ENCODE results near the gene RASGRP2.

RASGRP2 gene

DNA sequence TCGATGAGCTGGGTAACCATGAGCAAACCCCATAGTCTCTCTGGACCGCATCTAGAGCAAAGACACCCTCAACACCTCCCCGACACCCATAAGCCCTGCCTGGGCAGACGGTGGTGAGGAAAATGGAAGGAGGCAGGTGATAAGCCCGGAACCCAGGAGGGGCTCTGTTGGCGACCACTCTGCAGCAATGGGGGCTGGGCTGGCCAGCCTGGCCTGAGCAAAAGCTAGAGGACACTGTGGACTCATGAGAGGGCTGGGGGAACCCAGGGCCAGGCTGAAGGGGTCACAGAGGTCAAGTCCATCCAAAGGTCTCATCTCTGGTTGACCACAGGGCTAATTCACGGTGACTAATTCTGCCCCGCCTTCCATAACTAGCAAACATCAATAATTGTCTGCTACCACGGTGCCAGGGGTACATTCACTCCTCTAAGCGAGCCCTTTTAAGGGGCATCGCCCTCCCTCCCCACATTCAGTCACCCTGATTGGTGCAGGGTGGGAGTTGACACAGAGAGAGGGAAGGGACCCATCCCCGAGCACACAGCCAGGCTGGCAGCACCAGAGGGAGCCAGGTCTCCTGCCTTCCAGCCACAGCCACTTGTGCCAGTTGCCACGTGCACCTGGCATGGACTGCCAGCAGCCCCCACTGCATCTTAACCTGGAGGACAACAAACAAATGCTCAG lies 11.9 kb upstream of the RASGRP2 start:
- no peak for DNase-seq (ENCODE audit: low spot score)

DNA sequence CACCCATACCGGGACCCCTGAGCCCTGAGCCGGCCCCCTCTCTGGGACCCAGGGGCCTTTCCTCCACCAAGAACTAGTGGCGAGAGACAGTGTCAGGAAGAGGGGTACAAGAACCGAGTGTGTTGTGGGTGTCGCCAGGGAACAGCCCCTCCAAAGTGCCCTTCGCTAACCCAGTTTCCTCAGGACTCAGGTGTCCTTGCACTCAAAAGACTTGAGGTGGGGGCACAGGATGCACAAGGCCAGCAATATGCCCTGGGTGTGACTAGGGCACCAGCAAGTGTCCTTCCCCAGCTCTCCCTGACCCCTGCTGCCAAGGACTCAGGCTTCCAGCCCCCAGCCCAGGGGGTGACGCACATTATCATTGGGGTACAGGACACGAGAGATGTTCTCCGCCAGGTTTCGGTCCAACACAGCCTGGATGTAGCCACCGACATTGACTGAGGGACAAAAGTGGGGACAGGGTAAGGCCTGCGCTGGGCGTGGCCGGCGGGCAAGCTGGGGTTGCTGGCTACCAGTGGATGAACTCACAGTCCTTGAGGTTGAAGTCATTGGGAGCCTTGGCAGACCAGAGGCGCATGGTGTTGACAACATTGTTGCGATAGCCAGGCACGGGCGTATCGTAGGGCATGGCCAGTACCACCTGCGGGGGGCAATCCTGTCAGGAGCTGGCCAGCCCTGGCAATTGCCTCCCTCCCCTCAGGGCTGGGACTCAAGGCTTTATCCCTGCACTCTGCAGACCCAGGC lies 11.1 kb upstream of the RASGRP2 start:
- no peak for DNase-seq (ENCODE audit: low spot score)

DNA sequence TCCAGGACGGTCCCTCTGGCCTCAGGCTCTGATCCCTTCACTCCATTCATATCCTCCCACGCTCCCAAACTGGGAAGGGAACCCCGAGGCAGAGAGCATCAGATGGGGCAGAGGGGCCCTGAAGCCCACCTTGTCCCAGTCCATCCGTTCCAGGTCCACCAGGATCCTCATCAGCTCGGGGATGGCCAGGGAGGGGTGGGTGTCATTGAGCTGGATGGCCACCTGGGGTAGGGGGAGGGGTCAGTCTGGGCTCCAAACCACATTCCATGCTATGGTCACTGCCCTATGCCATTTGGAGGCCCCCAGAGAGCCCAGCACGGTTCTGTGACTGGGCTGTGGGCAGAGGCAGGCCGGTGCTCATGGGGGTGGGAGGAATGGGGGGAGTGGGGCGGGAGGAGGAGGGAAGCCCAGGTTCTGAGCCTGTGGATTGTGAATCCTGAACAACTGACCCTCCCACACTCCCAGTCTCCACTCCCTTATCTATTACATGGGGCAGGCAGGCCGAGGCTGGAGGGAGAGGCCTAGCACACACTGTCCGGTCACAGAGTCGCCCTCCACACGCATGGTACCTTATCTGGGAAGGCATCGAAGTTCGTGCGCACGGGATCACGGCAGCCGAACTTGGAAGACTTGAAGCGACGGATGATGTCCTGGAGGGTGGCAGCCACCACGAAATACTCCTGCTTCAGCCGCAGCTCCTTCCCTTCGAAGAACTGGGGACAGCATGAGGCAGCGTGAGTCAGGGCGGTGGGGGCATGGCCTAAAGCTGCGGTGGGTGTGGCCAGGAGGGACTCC lies 10.4 kb upstream of the RASGRP2 start:
- no peak for DNase-seq (ENCODE audit: low spot score)

DNA sequence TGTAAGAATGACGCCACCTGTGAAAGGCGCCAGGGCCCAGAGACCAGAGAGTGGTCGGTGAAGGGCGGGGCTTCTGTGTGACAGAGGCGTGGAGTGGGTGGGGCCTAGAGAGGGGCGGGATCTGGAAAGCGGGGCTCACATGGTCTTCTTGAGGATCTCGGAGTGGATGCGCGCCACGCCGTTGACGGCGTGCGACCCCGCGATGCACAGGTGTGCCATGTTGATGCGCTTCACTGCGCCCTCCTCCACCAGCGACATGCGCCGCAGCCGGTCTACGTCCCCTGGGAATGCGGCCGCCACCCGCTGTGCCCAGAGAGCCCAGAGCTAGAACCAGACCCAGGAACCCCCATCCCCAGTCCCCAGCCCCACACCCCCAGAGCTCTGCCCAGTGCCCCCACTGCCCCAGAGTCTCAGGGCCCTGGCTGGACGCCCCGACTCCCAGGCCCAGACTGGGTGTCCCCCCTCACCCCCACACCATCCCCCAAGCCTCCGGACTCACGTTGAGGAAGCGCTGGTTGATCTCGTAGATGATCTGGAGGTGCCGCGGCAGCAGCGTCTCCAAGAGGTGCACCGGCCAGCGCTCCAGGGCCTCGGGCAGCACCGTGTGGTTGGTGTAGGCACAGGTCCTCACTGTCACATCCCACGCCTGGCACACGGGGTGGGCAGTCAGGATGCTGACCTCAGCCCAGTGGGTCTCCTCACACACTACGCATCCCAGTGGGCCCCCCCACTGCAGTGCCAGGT lies 9.6 kb upstream of the RASGRP2 start:
- no peak for DNase-seq (ENCODE audit: low spot score)

DNA sequence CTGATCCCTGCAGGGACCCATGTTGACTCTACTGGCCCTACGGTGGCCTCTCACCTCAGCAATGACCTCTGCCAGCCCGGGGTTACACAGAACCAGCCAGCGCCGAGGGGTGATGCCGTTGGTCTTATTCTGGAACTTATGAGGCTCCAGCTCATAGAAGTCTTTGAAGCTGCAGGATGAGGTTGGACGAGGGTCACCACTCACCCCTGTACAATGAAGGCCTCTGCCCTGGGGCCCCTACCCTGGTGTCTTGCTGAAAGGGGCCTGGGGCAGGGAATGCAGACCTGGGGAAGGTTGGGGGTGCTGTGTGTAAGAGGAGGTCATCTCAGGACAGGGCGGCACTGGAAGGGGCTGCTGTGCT lies 9.1 kb upstream of the RASGRP2 start:
- no peak for DNase-seq (ENCODE audit: low spot score)

DNA sequence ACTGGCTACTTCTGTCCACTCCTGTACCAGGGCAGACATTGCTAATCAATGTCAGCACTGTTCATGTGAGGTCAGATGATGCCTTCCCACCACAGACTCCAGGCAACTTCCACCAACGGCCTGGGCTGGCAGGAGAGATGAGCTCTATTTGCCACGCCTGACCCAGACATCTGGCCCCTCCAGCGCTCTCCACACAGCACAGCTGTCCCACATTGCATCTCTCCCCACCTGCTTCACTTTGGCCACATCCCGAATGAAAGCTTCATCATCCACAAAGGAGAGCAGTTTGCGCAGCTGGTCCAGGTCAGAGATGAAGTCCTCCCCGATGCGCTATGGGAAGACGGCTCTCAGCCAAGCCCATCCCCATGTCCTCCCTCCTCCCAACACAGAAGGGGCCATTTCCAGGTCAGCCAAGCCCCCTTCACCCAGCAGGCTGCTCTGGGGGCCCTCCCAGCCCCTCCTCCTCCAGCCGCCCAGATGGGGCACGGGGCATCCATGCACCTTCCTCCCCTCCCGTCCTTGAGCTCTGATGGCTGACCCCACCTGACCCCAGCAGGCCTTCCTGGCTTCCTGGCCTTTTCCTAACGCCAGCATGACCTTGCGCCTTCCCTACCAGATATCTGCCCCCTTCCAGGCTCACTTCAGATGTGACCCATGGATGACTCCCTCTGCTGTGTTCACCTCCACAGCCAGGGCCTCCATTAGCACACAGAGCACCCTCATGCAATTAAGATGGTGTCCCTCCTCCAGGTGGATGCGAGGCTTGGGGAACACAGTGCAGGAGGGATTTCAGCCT lies 8.4 kb upstream of the RASGRP2 start:
- DNase-seq (ENCODE audit: low spot score): no peak

DNA sequence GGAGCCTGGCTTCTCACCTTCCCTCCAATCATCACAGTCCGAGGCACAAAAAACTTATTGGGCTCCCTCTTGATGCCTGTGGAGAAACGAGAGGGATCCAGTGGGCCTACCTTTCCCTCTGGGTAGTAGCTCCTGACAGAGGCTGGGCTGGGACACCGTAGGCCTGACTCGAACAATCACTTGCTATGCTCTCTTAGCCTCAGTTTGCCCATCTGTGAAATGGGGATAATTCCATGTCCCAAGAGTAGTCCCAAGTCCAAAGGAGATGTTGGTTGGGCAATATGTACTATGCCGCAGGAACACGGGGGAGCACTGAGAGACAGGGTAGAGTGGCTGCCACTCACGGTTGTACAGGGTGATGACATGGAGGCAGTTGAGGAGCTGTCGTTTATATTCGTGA lies 7.6 kb upstream of the RASGRP2 start:
- no peak for DNase-seq (ENCODE audit: low spot score)

DNA sequence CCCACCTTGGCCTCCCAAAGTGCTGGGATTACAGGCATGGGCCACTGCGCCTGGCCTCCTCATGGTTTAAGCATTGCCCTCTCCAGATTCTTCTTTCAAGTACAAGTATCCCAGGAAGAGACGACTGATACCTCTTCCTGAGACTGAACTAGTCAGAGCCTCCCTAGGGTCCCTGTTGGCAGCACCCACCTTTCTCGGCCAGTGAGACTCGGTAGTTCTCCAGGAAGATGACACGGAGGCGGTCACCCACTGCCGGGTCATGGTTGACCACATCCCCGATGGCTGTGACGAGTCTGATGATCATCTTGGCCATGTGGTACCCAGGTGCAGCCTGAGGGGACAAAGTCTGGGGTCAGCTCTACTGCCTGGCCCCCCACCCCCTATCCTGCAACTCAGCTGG lies 7.2 kb upstream of the RASGRP2 start:
- no peak for DNase-seq (ENCODE audit: low spot score)

DNA sequence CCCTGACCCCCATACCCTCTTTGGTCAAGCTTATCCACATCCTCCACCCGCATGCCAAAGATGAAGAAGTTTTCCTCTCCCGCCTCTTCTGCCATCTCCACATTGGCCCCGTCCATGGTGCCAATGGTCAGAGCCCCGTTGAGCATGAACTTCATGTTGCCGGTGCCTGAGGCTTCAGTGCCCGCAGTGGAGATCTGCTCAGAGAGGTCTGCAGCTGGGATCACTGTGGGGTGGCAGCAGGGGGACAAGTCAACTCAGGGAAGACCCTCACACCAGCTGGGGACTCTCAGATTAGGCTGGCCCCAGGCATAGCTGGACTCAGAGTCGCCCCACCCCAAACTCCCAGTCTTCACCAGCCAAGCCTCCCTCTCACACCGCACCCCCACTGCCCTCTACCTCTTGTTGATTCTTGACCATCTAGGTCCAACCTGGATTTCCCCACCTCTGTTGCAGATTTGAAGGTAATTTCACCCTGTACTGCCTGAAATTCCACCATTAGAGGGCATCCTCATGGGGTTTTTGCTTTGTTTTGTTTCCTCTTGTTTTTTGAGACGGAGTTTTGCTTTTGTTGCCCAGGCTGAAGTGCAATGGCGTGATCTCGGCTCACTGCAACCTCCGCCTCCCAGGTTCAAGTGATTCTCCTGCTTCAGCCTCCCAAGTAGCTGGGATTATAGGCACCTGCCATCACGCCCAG lies 6.6 kb upstream of the RASGRP2 start:
- no peak for DNase-seq (ENCODE audit: low spot score)

DNA sequence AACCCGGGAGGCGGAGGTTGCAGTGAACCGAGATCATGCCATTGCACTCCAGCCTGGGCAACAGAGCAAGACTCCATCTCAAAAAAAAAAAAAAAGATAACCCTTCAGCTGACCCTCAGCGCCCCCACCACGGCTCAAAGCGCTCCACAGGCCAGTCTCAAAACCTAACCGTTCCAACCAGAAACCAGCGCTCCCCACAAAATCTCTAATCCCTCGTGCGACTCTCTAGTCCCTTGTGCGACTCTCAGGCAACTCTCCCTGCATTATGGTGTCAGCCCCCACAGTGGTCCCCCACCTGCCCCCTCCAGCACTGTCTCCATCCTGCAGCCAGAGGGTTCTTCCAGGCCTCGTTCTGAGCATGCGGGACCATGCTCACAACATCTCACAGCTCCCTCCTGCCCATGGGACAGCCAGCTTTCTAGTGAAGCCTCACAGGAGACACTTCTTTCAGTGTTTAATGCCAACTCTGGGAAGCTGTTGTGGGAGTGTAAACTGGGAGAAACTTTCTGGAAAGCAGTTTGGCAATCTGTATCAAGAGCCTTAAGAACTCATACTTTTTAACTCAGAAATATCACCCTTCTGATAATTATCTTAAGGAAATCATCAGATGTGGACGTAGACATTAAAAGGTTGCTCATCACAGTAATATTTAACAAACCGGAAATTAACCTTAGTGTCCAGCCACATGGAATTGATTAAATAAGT lies 4.2 kb upstream of the RASGRP2 start:
- no peak for DNase-seq (ENCODE audit: low spot score)

DNA sequence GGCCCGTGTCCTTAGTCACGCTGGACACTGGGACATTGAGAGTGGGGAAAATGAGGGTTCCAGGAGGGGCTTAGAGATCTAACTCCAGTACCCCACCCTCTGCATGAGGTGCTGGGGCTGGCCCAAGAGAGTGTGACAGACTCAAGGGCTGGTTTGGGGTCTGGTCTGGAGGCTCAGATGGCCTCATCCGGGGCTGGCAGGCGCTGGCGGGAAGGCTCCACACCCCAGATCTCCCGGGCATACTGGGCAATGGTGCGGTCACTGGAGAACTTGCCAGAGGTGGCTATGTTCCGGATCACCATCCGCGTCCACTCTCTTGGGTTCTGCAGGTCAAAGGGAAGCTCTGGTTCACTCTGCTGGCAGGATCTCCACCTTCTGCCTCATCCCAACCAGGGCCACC lies 2.5 kb upstream of the RASGRP2 start:
- no peak for DNase-seq (ENCODE audit: low spot score)

DNA sequence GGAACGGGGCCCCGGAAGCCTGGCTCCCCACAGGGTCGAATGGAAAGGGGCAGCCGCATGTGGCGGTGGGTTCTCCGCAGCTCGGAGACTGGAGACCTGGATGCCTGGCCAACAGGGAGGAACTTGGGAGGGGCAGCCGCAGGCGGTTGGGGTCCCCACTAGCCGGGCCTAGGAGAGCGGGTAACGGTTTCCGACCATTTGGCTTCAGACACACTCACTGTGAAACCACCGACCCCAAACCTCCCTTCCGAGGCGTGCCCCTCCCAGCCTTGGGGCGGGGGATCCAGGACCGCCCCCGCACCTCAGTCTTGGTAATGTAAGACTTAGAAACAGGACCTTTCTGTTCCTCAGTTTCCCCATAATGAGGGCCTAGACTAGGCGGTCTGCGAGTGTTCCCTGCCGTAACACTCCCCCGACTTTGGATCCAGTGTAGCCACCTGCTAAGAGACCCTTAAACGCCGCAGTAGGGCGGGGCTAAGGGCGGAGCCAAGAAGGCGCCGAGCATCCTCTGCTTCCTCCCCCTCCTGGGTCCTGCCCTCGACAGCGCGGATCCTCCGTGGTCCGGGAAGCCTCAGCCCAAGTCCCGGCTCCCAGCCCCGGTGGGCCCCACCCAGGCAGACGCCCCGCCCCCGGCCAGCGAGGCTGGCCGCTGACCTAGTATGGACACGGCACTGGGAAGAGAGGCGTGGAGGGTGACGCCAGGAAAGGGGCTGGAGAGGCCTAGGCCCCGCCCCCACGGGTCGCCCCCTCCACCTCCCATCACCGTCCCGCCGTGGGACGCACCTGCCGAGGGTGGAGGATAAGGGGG lies 1.8 kb upstream of the RASGRP2 start:
- DNase-seq (ENCODE audit: low spot score): no peak

DNA sequence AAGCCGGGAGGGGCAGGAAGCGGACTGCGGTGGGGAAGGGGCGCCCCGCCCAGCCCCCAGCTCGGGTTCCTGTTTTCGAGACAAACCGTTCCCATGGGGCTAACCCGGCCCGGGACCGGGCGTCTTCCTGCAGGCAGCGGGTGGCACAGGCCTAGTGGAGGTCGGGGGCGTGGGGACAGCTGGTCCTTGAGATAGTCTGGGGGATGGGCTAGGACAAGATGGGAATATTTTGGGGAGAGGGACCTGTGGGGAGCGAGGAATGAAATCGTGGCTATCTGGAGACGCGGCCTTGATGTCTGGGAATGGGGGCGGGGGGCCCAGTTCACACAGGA lies 1.2 kb upstream of the RASGRP2 start:
- DNase-seq (ENCODE audit: low spot score): no peak

DNA sequence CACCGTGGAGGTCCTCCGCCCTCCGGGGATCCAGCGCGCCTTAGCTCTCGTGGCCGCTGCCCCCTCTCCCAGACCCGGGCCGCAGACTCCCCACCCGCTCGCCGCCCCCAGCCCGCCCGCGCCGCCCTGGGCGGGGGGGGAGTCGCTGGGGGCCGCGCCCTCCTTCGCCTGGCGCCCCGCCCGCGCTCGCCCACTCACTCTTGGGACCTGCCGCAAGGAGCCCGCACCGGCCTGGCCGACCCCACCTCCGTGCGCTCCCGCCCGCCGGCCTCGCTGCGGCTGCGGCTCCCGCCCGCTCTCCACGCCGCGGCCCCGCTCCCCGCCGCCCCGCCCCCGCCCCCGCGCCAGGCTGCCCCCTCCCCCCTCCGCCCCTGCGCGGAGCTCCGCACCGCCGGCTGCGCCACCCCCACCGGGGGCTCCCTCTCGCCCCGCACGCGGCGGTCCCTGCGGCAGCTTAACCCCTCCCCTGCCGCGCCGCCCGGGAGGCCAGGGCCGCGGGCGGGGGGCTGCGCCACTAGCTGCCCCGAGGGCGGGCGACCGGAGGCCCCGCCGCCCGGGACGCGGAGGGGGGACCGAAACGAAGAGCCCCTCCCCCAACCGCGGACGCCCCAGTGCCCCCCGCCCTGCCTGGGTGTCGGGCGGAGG lies 724 bp upstream of the RASGRP2 start:
- no peak for DNase-seq (ENCODE audit: low spot score)

DNA sequence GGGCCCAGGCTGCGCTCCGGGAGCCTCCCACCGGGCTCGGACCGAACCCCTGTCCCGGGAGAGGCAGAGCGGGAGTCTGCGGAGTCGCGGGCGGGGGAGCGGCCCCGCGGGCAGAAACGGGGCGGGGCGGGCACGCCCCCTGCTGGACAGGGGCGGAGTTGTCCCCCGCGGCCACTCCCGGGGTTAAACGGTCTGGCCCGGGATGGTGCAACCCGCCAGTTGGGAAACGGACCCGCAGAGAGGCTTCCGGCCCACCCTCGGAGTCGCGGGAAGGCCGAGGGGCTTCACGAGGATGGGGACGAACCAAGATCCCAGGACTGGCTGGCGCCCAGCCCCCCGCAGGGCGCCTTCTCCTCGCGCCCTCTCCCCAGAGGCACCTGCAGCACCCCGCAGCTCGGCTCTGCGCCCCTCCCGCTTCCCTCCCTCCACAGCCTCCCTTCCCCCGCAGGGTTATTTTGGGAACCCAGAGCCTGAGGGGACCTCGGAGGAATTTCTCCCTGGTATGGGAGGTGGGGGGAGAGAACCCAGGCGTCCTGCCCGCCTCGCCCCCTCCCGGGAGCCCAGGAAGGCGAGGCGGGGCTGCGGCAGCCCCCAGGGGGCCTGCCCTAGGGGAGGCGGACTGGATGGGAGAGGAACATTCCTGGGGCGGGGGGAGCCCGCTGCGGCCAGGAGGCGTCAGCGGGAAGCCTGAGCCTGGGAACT lies 902 bp downstream of the RASGRP2 start:
- no peak for DNase-seq (ENCODE audit: low spot score)

DNA sequence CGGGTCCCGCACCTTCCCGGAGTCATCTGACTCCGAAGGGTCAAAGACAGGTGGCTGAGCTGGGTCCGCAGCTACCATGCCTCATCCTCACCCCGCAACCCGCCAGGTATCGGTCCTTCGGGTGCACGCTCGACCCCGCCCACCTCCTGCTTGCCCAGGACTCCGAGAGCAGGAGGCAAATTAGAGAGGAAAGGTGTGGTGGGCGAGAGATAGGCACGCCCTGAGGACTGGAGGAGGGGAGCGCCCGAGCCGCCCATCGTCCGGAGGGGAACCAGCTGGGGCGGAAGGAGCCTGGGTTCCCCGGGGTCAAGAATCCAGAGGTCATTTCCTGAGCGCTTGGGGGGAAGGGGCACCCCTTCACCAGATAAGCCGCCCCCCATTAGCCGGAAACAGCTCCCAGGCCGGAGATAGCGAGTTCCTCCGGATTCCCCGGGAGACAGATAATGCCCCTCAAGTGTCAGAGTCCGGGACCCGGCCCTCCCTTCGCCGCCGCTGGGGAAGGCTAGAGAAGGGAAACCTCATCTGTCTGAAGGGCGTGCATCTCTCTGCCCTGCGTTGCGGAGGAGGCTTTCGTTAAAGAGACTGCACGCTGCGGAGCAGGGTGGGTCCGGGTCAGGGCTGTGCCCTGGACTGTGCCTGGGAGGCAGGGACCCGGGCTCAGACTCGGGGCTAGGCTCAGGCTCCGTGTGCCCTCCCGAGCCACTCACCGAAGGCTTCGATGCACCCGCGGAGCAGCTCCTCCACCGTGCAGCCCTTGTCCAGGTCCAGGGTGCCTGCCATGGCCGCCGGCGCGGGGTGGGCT lies 1.7 kb downstream of the RASGRP2 start:
- DNase-seq (ENCODE audit: low spot score): no peak

DNA sequence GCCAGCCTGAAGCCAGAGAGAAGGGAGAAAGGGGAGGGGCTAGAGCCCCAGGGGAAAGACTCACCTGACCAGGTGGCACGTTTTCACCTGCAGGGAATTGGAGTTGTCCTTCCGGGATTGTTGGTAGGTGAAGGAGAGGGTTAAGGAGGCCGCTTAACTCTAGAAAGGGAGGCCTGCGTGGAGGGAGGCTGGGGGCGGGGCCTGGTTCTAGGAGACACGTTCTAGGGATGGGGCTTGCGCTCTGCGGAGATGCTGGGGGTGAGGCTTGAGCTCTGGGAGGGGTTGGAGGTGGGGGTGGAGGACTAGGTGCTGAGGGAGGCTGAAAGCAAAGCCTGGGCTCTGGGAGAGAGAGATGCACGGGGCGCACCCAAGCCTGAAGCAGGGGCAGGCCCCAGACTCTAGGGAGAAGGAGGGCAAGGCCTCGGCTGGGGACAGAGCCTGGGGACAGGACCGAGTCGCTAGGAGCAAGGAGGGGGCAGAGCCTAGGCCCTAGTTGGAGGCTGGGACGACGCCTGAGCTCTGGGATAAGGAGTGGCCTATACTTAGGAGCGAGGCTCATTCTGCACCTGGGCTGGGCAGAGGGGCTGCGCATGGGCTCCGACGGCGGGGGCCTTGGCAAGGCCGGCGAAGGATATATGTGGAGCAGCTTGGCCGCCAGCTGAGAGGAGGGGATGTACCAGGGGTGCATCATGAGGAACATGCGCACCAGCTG lies 2.4 kb downstream of the RASGRP2 start:
- no peak for DNase-seq (ENCODE audit: low spot score)

All from kidney capillary endothelial cell (primary cell).